ENCODE measurements around the gene CCDC158. TPM values are rescaled to one million over a fixed set of nuclear protein-coding genes. Genes with fewer than 3 reads are reported as not detected.

The CCDC158 gene
- total and polyA plus RNA-seq, 10 of the 15 experiments (the other 5 are each of a cell fraction or from before 2014, with no cell fraction given): not detected

DNA sequence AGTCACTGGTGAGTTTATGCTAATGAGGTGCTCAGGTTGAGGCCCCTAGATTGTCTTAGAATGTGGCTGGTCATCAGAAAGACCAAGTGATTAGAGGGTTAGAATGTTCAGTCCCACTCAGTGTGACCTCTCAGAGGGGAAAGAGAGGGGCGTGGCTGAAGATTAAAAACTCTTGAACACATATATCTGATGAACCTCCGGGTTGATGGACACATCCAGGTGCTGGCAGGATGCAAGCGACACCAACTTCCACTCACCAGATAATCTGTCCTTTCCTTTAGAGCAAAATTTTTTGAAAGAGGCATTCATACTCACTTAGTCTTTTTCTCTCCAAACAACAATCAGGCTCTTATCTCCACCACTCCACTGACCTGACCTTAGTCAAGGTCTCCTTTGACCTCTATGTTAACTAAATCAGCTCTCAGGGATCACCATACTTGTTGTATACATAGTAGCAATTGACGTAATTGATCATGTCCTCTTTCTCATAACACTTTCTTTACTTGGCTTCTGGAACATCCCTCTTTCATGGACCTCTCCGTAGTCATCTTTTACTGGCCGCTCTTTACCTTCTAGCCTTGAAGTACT lies 155.2 kb downstream of the CCDC158 start:
- ChIA-PET POLR2A (no interaction called here), SMC1A (ENCODE audit: uncharacterized antibody, unreplicated experiment) (interaction anchor here (2.6 kb wide), 1 partner anchor 13 kb away, joined by 9 read pairs; no protein-coding TSS in a partner anchor), RAD21 (ENCODE audit: unreplicated experiment) (no interaction called here), CTCF (no interaction called here)
- Histone ChIP-seq H3K4me2 (ENCODE audit: control insufficient read depth, insufficient read depth) (no peak overlapping the region), H4K20me1 (ENCODE audit: control insufficient read depth, insufficient read depth) (no peaks in the 10 kb centered on the region), H3K36me3 (ENCODE audit: control insufficient read depth in 2 of 2, insufficient read depth in 2 of 2, low read length in 1 of 2) (no peaks in the 10 kb centered on the region), H3K27me3 (replicated peaks in 1 of 2; ENCODE audit: control insufficient read depth in 2 of 2, insufficient read depth in 2 of 2, low read length in 1 of 2) (peaks cover 0 to 1% of the 10 kb centered on the region in 2 experiments; a peak in 1 of 4 replicates), H3K9ac (ENCODE audit: control insufficient read depth, insufficient read depth, low read length) (no peak overlapping the region), H3K27ac (ENCODE audit: control insufficient read depth, insufficient read depth) (no peak overlapping the region), H3K4me3 (no peak overlapping the region), H3K4me1 (ENCODE audit: control insufficient read depth, insufficient read depth, low read length) (no peaks in the 10 kb centered on the region), H3K79me2 (ENCODE audit: control insufficient read depth, insufficient read depth, low read length) (no peaks in the 10 kb centered on the region), H2AFZ (ENCODE audit: control insufficient read depth, low read depth, low read length) (no peak overlapping the region), H3K9me3 (replicated peaks; ENCODE audit: control insufficient read depth, insufficient read depth, low read length) (no peaks in the 10 kb centered on the region)
- no TSS peak for BruUV-seq (replicated peaks)
- no peak for DNase-seq (ENCODE audit: low read depth, low spot score)
- intact Hi-C loops (cut with micrococcal nuclease; ENCODE audit: unreplicated experiment): no loop called here
- WGBS (ENCODE audit: insufficient coverage, insufficient replicate concordance, low lambda C conversion rate, missing lambda C conversion rate): 45% methylated on average over 6 of the region's 6 CpGs
- FAIRE-seq: no peak
- in situ Hi-C loops (cut with MboI): no loop called here
- no peak for ATAC-seq
- TF ChIP-seq HSF1 (IDR thresholded peaks at IDR 0.05; ENCODE audit: low read depth, low read length): no peak
- no peak for TF ChIP-seq HDAC6 (IDR thresholded peaks at IDR 0.05; ENCODE audit: unreplicated experiment)
- TF ChIP-seq TARDBP (IDR thresholded peaks at IDR 0.05; ENCODE audit: borderline replicate concordance): no peak
- no peak for TF ChIP-seq ATF7 (IDR thresholded peaks at IDR 0.05; ENCODE audit: low read depth)
- no peak for TF ChIP-seq HCFC1 (IDR thresholded peaks at IDR 0.05; ENCODE audit: low read length)
- no peak for TF ChIP-seq BHLHE40 (IDR thresholded peaks at IDR 0.05; ENCODE audit: borderline replicate concordance in 1 of 2, low read depth in 2 of 2, low read length in 1 of 2)
- no peak for TF ChIP-seq ETV6 (conservative IDR thresholded peaks at IDR 0.05 in 1 of 2, IDR thresholded peaks at IDR 0.05 in 1 of 2; ENCODE audit: borderline replicate concordance in 1 of 2, low read depth in 1 of 2)
- no peak for TF ChIP-seq KAT2A (conservative IDR thresholded peaks at IDR 0.05; ENCODE audit: control insufficient read depth, low read depth, low read length)
- TF ChIP-seq NR2C2 (IDR thresholded peaks at IDR 0.05; ENCODE audit: borderline replicate concordance, control insufficient read depth, insufficient read length, low read depth): no peak
- TF ChIP-seq, protein P1, sequence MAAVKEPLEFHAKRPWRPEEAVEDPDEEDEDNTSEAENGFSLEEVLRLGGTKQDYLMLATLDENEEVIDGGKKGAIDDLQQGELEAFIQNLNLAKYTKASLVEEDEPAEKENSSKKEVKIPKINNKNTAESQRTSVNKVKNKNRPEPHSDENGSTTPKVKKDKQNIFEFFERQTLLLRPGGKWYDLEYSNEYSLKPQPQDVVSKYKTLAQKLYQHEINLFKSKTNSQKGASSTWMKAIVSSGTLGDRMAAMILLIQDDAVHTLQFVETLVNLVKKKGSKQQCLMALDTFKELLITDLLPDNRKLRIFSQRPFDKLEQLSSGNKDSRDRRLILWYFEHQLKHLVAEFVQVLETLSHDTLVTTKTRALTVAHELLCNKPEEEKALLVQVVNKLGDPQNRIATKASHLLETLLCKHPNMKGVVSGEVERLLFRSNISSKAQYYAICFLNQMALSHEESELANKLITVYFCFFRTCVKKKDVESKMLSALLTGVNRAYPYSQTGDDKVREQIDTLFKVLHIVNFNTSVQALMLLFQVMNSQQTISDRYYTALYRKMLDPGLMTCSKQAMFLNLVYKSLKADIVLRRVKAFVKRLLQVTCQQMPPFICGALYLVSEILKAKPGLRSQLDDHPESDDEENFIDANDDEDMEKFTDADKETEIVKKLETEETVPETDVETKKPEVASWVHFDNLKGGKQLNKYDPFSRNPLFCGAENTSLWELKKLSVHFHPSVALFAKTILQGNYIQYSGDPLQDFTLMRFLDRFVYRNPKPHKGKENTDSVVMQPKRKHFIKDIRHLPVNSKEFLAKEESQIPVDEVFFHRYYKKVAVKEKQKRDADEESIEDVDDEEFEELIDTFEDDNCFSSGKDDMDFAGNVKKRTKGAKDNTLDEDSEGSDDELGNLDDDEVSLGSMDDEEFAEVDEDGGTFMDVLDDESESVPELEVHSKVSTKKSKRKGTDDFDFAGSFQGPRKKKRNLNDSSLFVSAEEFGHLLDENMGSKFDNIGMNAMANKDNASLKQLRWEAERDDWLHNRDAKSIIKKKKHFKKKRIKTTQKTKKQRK (IDR thresholded peaks at IDR 0.05; ENCODE audit: low read depth, low read length): no peak
- TF ChIP-seq ASH2L (IDR thresholded peaks at IDR 0.05; ENCODE audit: borderline replicate concordance, low read depth): no peak
- TF ChIP-seq CTCF (IDR thresholded peaks at IDR 0.05 in 2 of 3, conservative IDR thresholded peaks at IDR 0.05 in 1 of 3; ENCODE audit: control insufficient read depth in 2 of 3, extremely low read depth in 1 of 3, insufficient read depth in 1 of 3, low read depth in 3 of 3, low read length in 3 of 3): no peak
- no peak for TF ChIP-seq MTA2 (IDR thresholded peaks at IDR 0.05; ENCODE audit: low read depth)
- TF ChIP-seq, protein P2, sequence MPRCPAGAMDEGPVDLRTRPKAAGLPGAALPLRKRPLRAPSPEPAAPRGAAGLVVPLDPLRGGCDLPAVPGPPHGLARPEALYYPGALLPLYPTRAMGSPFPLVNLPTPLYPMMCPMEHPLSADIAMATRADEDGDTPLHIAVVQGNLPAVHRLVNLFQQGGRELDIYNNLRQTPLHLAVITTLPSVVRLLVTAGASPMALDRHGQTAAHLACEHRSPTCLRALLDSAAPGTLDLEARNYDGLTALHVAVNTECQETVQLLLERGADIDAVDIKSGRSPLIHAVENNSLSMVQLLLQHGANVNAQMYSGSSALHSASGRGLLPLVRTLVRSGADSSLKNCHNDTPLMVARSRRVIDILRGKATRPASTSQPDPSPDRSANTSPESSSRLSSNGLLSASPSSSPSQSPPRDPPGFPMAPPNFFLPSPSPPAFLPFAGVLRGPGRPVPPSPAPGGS (IDR thresholded peaks at IDR 0.05; ENCODE audit: borderline replicate concordance, insufficient read depth, low read depth, low read length, poor library complexity, severe bottlenecking): no peak
- TF ChIP-seq SUZ12 (IDR thresholded peaks at IDR 0.05; ENCODE audit: unreplicated experiment): no peak

Data from GM12878 (cell line).